CD4-positive, alpha-beta T cell treated with Interferon alpha-2 for 1 hour (primary cell): ENCODE measurements around the gene NLN.
"Not testable (repeated sequence)": the region's sequence is repeated elsewhere in the genome, so short reads cannot be mapped to it uniquely, and the experiment has no call there.

ENCODE experiments used
- DNase-seq, 2 donors: peaks; one replicate each; pipeline ENCODE4 v3.0.0-alpha.2; 2020 to 2022

The NLN gene

GRCh38 chr5:65775476-65775875 is 53.5 kb downstream of the NLN start:
- no peak for DNase-seq

GRCh38 chr5:65776441-65777141 is 54.6 kb downstream of the NLN start:
- no peak for DNase-seq

- no peak for DNase-seq
Observed at GRCh38 chr5:65778126-65778525, 56.1 kb downstream of the NLN start.

DNA sequence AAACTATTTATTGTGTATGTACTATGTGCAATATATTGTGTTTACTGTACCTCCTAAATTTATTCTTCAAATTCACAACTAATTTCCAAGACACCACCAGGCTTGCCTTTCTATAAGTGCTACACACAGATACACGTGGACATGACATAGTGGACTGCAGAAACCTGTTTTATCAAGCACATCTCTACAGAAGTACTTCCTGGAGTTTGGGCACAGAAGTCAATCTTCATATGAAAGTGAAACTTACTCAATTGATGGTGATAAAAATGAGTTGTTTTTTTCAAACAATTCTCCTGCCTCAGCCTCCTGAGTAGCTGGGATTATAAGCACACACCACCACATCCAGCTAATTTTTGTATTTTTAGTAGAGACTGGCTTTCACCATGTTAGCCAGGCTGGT is 57.6 kb downstream of the NLN start:
- DNase-seq, result peak in 1 of 2 donors; percentile 47

GRCh38 chr5:65788296-65788695 is 66.3 kb downstream of the NLN start:
- DNase-seq, result not testable (repeated sequence)

DNA sequence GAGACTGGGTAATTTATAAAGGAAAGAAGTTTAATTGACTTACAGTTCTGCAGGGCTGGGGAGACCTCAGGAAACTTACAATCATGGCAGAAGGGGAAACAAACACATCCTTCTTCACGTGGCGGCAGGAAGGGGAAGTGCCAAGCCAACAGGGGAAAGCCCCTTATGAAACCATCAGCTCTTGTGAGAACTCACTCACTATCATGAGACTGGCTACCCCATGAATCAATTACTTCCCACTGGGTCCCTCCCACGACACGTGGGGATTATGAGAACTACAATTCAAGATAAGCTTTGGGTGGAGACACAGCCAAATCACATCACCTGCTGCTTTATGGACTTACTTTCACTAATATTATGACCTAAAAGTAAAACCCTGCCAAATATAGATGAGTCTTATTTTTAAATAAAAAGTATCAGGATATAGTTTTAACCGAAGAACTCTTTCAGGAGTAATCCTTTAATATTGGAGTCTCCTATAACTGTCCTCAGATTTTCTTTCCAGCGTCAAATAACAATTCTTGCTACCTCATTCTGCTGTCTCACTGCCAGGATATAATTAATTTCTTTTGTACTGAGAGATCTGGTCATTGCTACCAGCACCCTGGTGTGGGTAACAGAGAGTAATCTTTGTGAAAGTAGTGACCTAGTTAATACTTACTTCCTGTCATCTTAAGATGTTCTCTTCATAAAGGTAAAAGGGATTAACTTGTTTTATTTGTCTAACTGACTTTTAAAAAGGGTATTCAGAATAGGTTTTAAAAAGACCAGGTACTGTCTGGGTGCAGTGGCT is 68.6 kb downstream of the NLN start:
- DNase-seq, result peak; percentile 35 to 50

- DNase-seq, result no peak
Observed at GRCh38 chr5:65791712-65792673, 70.0 kb downstream of the NLN start.

DNA sequence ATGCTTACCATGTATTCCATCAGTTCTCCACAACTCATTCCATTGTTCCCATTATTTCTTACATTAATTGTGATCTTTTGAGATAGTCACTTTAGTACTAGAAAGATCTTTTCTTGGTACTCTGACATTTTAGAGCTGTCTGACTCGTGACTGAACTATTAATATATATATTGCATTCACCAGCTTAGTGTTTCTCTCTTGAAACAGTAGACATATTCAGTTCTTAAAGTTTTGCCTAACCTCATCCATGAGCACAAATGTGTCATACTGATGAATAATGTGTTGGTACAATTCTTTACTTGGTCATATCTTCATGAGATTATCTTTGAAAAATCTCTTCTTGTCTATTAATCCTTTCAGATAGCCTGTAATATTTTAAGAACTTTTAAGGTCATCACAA is 74.3 kb downstream of the NLN start:
- no peak for DNase-seq

- DNase-seq, result peak in 1 of 2 donors; percentile 45
Observed at GRCh38 chr5:65796751-65797316, 74.8 kb downstream of the NLN start.

- no peak for DNase-seq
Observed at GRCh38 chr5:65797481-65797880, 75.5 kb downstream of the NLN start.

- DNase-seq, result no peak
Observed at GRCh38 chr5:65799857-65800256, 77.9 kb downstream of the NLN start.

DNA sequence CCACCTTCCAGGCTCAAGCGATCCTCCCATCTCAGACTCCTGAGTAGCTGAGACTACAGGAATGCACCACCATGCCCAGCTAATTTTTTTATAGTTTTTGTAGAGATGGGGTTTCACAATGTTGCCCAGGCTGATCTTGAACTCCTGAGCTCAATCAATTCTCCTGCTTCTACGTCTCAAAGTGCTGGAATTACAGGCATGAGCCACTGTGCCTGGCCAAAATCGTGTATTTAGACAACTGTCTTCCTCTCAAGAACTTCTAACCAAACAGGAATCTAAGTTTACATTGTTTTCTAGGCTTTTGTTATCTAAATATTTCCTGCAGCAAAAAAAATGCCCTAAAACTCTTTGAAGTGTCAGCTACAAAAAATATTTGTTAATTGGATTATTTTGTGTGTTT is 78.8 kb downstream of the NLN start:
- no peak for DNase-seq

DNA sequence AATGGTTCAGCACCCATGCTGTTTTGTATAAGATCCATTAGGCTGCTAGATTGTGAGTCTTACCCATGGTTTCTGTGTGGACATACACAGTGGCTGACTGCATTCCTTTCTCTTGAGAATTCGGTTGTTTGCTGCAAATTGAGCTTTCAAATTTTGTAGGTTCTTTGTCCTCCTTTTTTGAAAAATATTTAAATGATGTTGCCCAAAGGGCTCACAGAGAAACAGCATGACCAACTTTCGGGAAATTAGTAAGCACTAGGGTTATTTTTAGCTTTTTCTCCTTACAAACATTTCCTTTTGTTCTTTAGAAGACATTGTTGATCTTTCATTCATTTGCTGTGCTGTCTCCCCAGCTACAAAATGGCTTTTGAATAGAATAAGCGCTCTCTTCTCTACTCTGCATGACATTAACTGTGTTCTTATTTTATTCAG is 79.4 kb downstream of the NLN start:
- DNase-seq, result no peak

GRCh38 chr5:65802080-65802479 is 80.1 kb downstream of the NLN start:
- DNase-seq, result no peak

DNA sequence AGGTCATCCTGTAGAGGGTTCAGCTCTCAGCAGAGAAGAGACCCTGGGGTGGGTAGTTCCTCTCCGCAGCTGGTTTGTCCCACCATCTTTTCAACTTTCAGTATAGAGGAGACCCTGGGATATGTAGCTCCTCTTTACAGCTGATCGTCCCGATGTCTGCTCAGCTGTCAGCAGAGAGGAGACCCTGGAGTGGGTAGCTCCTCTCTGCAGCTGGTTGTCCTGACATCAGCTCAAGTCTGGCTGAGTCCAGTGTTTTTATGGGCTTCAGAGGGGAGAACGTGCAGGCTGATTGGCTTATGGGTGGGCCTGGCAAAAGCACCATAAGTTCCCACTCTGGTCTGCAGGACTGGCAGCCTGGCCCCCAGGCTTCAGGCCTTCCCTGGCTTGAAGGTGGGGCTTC is 80.8 kb downstream of the NLN start:
- DNase-seq, result no peak

DNA sequence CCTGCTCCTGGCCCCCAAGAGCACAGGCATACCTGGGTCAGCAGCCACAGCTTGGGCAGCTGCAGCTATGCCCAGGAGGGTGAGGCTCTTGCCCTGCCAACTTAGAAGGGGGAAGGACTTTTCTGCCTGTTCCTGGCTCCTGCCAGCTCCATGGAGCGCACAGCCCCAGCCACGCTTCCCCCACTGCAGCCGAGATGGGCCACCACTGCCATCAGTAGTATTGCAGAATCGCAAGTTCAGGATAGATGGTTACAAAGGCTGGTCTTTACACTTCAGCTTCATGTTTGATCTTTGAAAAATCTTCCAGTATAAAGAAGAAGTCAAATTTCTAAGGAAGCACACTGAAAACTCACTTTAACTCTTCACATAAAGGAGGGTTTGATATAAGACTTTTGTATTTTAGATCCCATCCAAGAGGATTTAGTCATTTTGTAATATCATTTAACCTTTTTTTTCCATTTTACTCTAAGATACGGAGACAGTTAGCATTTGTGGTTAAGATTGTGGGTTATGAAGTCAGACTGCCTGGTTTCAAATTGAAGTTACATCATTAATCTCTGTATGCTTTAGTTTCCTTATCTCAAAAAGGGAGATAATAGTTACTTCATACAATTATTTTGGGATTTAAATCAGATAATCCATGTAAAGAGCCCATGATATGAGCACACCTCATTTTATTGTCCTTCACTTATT is 81.8 kb downstream of the NLN start:
- DNase-seq, result no peak

DNA sequence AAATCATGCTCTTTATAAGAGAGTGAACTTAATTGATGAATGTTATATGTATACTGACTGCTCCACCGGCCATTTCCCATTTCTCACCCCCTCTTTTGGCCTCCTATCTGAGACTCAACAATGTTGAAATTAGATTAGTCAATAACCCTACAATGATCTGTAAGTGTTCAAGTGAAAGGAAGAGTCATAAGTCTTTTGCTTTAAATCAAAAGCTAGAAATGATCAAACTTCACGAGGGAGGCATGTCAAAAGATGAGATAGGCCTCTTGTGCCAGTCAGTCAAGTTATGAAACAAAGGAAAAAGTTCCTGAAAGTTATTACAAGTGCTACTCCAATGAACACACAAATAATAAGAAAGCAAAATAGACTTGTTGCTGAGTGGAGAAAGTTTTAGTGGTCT is 83.1 kb downstream of the NLN start:
- no peak for DNase-seq

GRCh38 chr5:65807494-65807893 is 85.5 kb downstream of the NLN start:
- DNase-seq, result not testable (repeated sequence)

DNA sequence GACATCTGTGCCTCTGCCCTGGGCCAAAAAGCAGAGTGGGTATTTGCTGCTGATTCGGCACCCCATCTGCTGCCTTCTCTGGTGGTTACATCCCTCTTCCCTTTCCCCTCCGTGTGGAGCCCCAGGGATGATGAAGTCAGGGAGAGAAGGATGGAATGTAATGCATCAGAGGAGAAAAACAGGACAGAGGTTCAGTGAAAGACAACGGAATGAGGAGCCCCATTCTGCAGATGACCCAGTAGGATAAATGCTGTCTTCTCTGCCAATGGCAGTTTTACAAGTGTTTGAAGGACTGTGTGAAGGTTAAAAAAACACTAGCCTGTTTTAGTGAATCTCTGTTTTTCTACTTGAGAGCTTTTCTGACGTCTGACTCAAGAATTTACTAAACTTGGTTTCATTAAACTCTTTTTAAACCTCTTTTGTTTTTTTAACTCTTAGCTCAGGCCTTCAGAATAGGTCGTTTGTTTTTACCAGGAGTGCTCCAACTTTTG is 86.3 kb downstream of the NLN start:
- no peak for DNase-seq

DNA sequence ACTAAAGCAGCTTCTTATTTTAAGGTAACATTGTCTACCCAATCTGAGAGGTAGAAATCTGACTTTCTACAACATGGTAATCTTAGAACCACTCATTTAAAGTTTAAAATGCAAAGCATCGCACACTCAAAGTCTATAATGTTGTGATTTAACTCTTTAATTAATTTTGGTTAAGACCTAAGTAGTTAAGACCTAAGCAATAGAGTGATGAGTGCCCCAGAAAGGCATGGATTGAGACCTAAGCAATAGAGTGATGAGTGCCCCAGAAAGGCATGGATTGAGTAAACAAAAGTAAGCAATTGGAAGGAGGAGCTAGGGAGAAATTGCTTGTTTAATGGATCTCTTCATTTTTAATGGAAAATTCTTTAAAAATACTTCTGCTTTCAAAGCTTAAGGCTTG is 86.8 kb downstream of the NLN start:
- no peak for DNase-seq

- no peak for DNase-seq
Observed at GRCh38 chr5:65809817-65810531, 88.0 kb downstream of the NLN start.
